ENCODE data around the gene HS6ST2. TPM values are rescaled to one million over a fixed set of nuclear protein-coding genes. Genes with fewer than 3 reads are reported as not detected.

The HS6ST2 gene
- total RNA-seq, 4 donors from 2014 or later, result under 0.01 to 0.66 (median 0.46) TPM

DNA sequence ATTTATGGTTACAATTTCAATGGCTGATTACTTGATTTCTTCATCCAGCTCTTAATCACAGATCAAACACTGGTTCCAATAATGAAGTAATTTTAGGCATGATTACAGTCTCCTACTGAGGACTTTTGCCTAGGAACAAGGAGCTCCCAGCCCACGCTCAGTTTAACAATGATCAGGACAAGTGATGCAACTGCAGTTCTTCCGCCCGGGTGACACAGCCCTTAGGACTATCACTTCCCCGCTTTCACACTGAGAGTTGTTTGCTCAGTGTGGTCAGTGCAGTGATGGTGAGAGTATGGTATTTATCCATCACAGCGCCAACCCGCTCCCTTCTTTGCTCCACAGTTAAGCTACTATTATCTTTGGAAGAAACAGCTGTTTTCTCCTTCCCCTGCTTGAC, 266.4 kb downstream of the HS6ST2 start:
- no peaks in the 10 kb centered on the region for H3K4me1 ChIP-seq
- TF ChIP-seq POLR2A (IDR thresholded peaks at IDR 0.05), result no peak
- no peak for TF ChIP-seq EP300 (IDR thresholded peaks at IDR 0.05)
- TF ChIP-seq, protein P1, sequence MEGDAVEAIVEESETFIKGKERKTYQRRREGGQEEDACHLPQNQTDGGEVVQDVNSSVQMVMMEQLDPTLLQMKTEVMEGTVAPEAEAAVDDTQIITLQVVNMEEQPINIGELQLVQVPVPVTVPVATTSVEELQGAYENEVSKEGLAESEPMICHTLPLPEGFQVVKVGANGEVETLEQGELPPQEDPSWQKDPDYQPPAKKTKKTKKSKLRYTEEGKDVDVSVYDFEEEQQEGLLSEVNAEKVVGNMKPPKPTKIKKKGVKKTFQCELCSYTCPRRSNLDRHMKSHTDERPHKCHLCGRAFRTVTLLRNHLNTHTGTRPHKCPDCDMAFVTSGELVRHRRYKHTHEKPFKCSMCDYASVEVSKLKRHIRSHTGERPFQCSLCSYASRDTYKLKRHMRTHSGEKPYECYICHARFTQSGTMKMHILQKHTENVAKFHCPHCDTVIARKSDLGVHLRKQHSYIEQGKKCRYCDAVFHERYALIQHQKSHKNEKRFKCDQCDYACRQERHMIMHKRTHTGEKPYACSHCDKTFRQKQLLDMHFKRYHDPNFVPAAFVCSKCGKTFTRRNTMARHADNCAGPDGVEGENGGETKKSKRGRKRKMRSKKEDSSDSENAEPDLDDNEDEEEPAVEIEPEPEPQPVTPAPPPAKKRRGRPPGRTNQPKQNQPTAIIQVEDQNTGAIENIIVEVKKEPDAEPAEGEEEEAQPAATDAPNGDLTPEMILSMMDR (IDR thresholded peaks at IDR 0.05), result no peak
- no peaks in the 10 kb centered on the region for H3K9me3 ChIP-seq
- H3K36me3 ChIP-seq, result no peaks in the 10 kb centered on the region
- H3K4me3 ChIP-seq, result no peak overlapping the region
- H3K27ac ChIP-seq, result no peak overlapping the region
- WGBS, 2 donors, result 77 to 83% methylated on average over 6 of the region's 6 CpGs
- H3K27me3 ChIP-seq, result peaks cover 0 to 39% of the 10 kb centered on the region in 2 donors
- no peak for DNase-seq (ENCODE audit: low spot score in 2 of 2)

DNA sequence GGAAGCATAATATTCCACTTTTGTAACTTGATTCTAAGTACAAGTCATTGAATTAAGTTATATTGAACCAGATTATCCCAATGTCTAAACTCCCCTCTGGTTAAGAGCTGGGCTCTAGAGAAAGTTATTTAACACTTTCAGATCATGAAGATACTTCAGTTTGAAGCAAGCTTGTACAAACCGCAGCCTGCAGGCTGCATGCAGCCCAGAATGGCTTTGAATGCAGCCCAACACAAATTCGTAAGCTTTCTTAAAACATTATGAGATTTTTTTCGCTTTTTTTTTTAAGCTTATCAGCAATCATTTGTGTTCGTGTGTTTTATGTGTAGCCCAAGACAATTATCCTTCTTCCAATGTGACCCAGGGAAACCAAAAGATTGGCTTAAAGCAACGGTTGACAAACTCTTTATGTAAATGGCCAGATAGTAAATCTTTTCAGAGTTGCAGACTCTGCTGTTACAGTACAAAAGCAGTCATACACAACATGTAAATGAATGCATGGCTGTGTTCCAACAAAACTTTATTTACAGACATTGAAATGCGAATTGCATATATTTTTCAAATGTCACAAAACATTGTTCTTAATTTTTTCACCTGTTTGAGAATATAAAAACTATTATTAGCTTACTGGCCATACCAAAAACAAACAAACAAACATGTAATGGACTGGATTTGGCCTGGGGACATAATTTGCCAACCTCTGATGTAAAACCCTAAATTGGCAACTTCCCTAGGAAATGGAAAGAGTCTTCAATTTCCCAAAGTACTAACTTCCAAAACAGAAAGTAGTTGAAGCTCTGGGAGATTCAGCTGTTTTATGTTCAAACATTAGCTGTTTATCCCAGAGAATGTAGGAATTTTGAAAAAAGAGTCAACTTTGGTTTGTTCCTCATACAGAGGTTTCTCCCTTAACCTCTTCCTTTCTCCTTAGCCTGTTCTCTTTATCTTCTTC, 268.5 kb downstream of the HS6ST2 start:
- H3K27ac ChIP-seq, result no peak overlapping the region
- TF ChIP-seq, protein P1 (IDR thresholded peaks at IDR 0.05), result no peak
- no peak for TF ChIP-seq EP300 (IDR thresholded peaks at IDR 0.05)
- TF ChIP-seq POLR2A (IDR thresholded peaks at IDR 0.05), result no peak
- DNase-seq (ENCODE audit: low spot score in 2 of 2), result no peak
- no peaks in the 10 kb centered on the region for H3K36me3 ChIP-seq
- peaks cover 0 to 35% of the 10 kb centered on the region in 2 donors for H3K27me3 ChIP-seq
- no peak overlapping the region for H3K4me3 ChIP-seq
- H3K4me1 ChIP-seq, result no peaks in the 10 kb centered on the region
- no peaks in the 10 kb centered on the region for H3K9me3 ChIP-seq
- whole genome bisulfite sequencing, 2 donors, result 29 to 45% methylated on average over 6 of the region's 6 CpGs

DNA sequence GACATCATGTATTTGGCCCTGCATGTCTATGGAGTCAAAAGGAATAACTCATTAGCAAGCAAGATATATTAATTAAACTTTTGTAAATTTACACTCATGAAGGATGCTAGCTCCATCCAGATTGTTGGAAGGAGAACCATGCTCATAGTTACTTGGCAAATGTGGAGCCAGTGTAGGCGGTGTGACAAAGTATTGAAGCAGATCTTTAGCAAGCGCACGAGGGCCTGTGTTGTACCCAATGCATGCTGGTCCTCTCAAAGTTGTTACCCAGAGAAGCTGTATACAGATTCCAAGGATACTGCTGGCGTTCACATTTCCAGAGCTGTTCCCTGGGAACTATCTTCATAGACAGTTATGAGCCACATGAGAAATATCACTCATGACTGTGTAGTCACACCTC, 273.2 kb downstream of the HS6ST2 start:
- no peaks in the 10 kb centered on the region for H3K4me1 ChIP-seq
- H3K27me3 ChIP-seq, result peaks cover 0 to 17% of the 10 kb centered on the region in 2 donors
- no peak for TF ChIP-seq POLR2A (IDR thresholded peaks at IDR 0.05)
- no peak for TF ChIP-seq EP300 (IDR thresholded peaks at IDR 0.05)
- TF ChIP-seq, protein P1 (IDR thresholded peaks at IDR 0.05), result no peak
- no peak overlapping the region for H3K27ac ChIP-seq
- no peaks in the 10 kb centered on the region for H3K9me3 ChIP-seq
- no peak for DNase-seq (ENCODE audit: low spot score in 2 of 2)
- H3K4me3 ChIP-seq, result no peak overlapping the region
- WGBS, 2 donors, result 78 to 81% methylated on average over 4 of the region's 4 CpGs
- no peaks in the 10 kb centered on the region for H3K36me3 ChIP-seq

DNA sequence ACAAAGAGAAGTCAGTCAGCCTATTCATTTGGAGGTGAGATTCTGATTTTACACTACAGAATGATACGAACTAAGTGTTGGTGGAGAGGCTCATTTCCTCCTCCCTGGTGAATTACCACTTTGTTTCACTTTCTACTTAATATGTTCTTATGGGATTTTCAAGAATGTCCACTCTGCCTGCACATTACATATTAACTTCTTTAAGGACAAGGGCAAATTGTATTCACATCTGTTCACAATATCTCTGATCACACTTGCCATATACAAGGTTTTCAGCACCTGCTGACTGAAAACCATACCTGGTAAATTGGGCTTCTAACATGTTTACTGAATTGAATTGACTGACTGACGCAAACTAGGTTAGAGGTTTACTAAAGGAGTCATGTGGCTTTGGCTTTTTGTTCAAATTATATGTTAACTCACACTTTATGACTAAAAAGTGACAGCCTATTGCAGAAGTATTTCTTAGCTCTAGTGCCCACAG, 281.2 kb downstream of the HS6ST2 start:
- no peak overlapping the region for H3K27ac ChIP-seq
- WGBS, 2 donors, result 39 to 55% methylated on average over 2 of the region's 2 CpGs
- H3K4me3 ChIP-seq, result no peak overlapping the region
- H3K27me3 ChIP-seq, result peaks cover 0 to 20% of the 10 kb centered on the region in 2 donors
- no peak for TF ChIP-seq EP300 (IDR thresholded peaks at IDR 0.05)
- TF ChIP-seq, protein P1 (IDR thresholded peaks at IDR 0.05), result no peak
- no peak for TF ChIP-seq POLR2A (IDR thresholded peaks at IDR 0.05)
- H3K4me1 ChIP-seq, result no peaks in the 10 kb centered on the region
- no peak for DNase-seq (ENCODE audit: low spot score in 2 of 2)
- no peaks in the 10 kb centered on the region for H3K36me3 ChIP-seq
- H3K9me3 ChIP-seq, result no peaks in the 10 kb centered on the region

DNA sequence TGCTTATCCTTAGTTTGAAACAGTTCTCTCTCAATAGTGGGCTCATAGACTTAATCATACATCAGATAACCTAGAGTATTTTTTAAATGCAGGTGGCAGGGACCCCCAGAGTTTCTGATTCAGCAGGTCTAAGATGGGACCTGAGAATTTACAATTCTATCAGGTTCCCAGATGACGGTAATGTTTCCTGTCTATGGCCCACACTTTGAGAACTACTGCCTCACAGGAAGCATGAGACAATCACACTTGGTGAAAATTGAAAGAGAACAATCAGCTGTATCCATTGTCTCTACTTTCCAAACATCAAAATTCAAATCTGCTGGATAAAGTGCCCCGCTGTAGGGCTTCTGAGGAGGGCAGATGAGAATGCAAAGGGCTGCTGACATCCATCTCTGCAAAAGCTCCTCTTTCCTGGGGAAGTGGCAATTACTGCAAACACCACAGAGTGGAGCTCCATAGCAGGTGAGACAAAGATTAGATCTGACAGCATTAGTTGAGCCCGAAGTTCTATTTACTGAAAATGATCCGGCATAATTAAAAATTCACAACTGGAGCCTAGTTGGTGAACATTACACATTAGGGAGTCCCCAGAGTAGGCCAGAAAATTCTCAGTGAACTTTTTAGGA, 281.8 kb downstream of the HS6ST2 start:
- 58 to 64% methylated on average over 4 of the region's 4 CpGs for WGBS, 2 donors
- Histone ChIP-seq H3K9me3 (no peaks in the 10 kb centered on the region), H3K27ac (no peak overlapping the region), H3K36me3 (no peaks in the 10 kb centered on the region), H3K27me3 (peaks cover 0 to 21% of the 10 kb centered on the region in 2 donors), H3K4me3 (no peak overlapping the region), H3K4me1 (no peaks in the 10 kb centered on the region)
- no peak for TF ChIP-seq EP300 (IDR thresholded peaks at IDR 0.05)
- TF ChIP-seq, protein P1 (IDR thresholded peaks at IDR 0.05), result no peak
- TF ChIP-seq POLR2A (IDR thresholded peaks at IDR 0.05), result no peak
- DNase-seq (ENCODE audit: low spot score in 2 of 2), result no peak

Measured in tibial nerve (tissue), 4 donors.